ENCODE measurements around the gene SPRED3. TPM values are rescaled to one million over a fixed set of nuclear protein-coding genes. Genes with fewer than 3 reads are reported as not detected.

Gene SPRED3
- total and polyA plus RNA-seq, 2 experiments from 2014 or later = 2.3 to 4.0 TPM

DNA sequence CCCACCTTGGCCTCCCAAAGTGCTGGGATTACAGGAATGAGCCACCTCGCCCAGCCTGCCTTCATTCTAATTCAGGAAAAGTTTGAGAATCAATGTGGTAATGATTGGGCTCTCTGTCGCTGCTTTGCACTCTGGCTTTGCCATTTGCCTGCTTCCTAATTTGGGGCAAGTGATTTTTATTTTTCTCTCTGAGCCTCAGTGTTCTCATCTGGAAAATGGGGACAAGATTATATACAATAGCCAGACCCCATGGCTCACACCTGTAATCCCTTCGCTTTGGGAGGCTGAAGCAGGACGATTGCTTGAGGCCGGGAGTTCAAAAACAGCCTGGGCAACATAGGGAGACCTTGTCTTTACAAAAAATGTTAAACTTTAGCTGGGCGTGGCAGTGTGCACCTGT lies 48.8 kb downstream of the SPRED3 start:
- 93% methylated on average over 6 of the region's 6 CpGs for WGBS (ENCODE audit: low lambda C conversion rate, missing lambda C conversion rate)
- no peaks in the 10 kb centered on the region for H3K36me3 ChIP-seq (replicated peaks; ENCODE audit: insufficient read depth, low read depth)
- peaks cover 16% of the 10 kb centered on the region for H3K27me3 ChIP-seq
- no peaks in the 10 kb centered on the region for H3K9me2 ChIP-seq (replicated peaks; ENCODE audit: insufficient read depth)
- no peak overlapping the region for H3K27ac ChIP-seq
- H3K4me3 ChIP-seq = no peak overlapping the region
- no peaks in the 10 kb centered on the region for H4K20me1 ChIP-seq (ENCODE audit: insufficient read depth, poor library complexity, severe bottlenecking)
- TF ChIP-seq EZH2 (IDR thresholded peaks at IDR 0.05; ENCODE audit: borderline replicate concordance) (no peak), CTCF (IDR thresholded peaks at IDR 0.05; ENCODE audit: poor library complexity) (no peak), EZH2phosphoT487 (IDR thresholded peaks at IDR 0.05; ENCODE audit: low read depth, severe bottlenecking, unreplicated experiment) (no peak)
- H3K4me2 ChIP-seq = no peak overlapping the region
- no peak for DNase-seq (ENCODE audit: low spot score)
- H3K4me1 ChIP-seq (ENCODE audit: insufficient read depth) = no peaks in the 10 kb centered on the region
- H3K79me2 ChIP-seq = no peaks in the 10 kb centered on the region
- no peaks in the 10 kb centered on the region for H3K9me3 ChIP-seq (ENCODE audit: low read depth)
- no peak overlapping the region for H2AFZ ChIP-seq

DNA sequence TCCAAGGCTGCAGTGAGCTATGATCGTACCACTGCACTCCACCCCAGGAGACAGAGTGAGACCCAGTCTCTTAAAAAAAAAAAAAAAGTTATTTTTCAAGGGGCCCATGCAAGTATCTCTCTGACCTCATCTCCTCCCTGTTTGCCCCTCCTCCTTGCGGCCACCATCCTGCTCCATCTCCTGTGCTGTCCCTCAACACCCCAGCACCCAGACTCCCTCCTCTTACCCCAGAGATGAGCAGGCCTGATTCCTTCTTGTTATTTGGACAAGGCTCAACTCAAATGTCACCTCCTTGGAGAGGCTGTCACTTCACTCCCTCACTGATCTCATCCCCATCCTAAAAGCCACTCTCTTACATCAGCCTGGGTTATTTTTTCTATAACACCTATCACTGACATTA lies 49.4 kb downstream of the SPRED3 start:
- Histone ChIP-seq H3K27ac (no peak overlapping the region), H3K36me3 (replicated peaks; ENCODE audit: insufficient read depth, low read depth) (no peaks in the 10 kb centered on the region), H3K9me3 (ENCODE audit: low read depth) (no peaks in the 10 kb centered on the region), H3K9me2 (replicated peaks; ENCODE audit: insufficient read depth) (no peaks in the 10 kb centered on the region), H3K4me2 (no peak overlapping the region), H3K27me3 (peaks cover 16% of the 10 kb centered on the region), H3K4me3 (no peak overlapping the region), H2AFZ (no peak overlapping the region), H3K4me1 (ENCODE audit: insufficient read depth) (no peaks in the 10 kb centered on the region), H4K20me1 (ENCODE audit: insufficient read depth, poor library complexity, severe bottlenecking) (no peaks in the 10 kb centered on the region), H3K79me2 (no peaks in the 10 kb centered on the region)
- 83% methylated on average over 2 of the region's 2 CpGs for WGBS (ENCODE audit: low lambda C conversion rate, missing lambda C conversion rate)
- no peak for DNase-seq (ENCODE audit: low spot score)
- TF ChIP-seq EZH2 (IDR thresholded peaks at IDR 0.05; ENCODE audit: borderline replicate concordance) (no peak), CTCF (IDR thresholded peaks at IDR 0.05; ENCODE audit: poor library complexity) (no peak), EZH2phosphoT487 (IDR thresholded peaks at IDR 0.05; ENCODE audit: low read depth, severe bottlenecking, unreplicated experiment) (no peak)

- no peaks in the 10 kb centered on the region for H3K9me2 ChIP-seq (replicated peaks; ENCODE audit: insufficient read depth)
Measured at GRCh38 chr19:38440592-38440991, 52.1 kb downstream of the SPRED3 start.

More at GRCh38 chr19:38440592-38440991, 52.1 kb downstream of the SPRED3 start:
- TF ChIP-seq EZH2 (IDR thresholded peaks at IDR 0.05; ENCODE audit: borderline replicate concordance) (no peak), CTCF (IDR thresholded peaks at IDR 0.05; ENCODE audit: poor library complexity) (no peak), EZH2phosphoT487 (IDR thresholded peaks at IDR 0.05; ENCODE audit: low read depth, severe bottlenecking, unreplicated experiment) (no peak)
- Histone ChIP-seq H2AFZ (no peak overlapping the region), H3K27me3 (no peaks in the 10 kb centered on the region), H4K20me1 (ENCODE audit: insufficient read depth, poor library complexity, severe bottlenecking) (no peaks in the 10 kb centered on the region), H3K4me1 (ENCODE audit: insufficient read depth) (no peaks in the 10 kb centered on the region), H3K4me3 (no peak overlapping the region), H3K4me2 (no peak overlapping the region), H3K79me2 (no peaks in the 10 kb centered on the region), H3K9me3 (ENCODE audit: low read depth) (no peaks in the 10 kb centered on the region), H3K36me3 (replicated peaks; ENCODE audit: insufficient read depth, low read depth) (no peaks in the 10 kb centered on the region), H3K27ac (no peak overlapping the region)
- WGBS (ENCODE audit: low lambda C conversion rate, missing lambda C conversion rate) = 91% methylated on average over 14 of the region's 14 CpGs
- DNase-seq (ENCODE audit: low spot score) = no peak

Data from hepatocyte (in vitro differentiated cells).